ENCODE measurements around the gene NEDD4L. TPM values are rescaled to one million over a fixed set of nuclear protein-coding genes. Genes with fewer than 3 reads are reported as not detected.

NEDD4L gene
- total and polyA plus RNA-seq, 10 of the 15 experiments (the other 5 are each of a cell fraction or from before 2014, with no cell fraction given) = 7.4 to 24.0 (median 17.7) TPM

DNA sequence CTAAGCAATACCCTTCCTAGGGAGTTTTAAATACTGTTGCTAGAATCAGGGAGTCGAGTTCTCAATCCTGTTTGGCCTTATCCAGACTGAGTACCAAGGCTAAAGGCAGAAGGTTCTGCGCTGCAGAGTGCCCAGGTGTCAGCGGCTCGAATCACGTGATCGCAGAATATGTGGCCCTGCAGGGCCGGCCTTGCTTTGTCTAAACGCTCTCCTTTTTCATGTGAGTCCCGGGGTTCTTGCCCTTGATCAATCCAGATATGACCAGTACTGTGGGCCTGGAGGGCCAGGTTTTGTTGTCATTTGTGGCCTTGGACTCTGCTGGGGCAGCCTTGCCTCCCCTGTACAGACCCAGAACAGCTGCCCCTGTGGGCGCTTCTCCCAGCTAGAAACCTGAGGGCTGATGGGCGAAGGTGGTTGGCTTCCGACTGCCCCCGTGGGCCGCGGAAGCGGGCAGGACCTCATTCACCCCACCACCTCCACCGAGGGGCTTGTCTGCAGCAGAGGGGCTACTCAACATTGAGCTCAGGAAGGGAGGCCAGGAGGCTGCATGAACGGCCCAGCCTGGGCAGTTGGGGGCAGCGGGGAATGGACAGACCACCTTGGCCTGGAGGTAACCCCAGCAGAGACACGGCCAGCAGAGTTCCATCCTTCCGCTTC, 359.9 kb downstream of the NEDD4L start (continued):
- TF ChIP-seq, protein P1, sequence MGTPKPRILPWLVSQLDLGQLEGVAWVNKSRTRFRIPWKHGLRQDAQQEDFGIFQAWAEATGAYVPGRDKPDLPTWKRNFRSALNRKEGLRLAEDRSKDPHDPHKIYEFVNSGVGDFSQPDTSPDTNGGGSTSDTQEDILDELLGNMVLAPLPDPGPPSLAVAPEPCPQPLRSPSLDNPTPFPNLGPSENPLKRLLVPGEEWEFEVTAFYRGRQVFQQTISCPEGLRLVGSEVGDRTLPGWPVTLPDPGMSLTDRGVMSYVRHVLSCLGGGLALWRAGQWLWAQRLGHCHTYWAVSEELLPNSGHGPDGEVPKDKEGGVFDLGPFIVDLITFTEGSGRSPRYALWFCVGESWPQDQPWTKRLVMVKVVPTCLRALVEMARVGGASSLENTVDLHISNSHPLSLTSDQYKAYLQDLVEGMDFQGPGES (IDR thresholded peaks at IDR 0.05) = no peak

DNA sequence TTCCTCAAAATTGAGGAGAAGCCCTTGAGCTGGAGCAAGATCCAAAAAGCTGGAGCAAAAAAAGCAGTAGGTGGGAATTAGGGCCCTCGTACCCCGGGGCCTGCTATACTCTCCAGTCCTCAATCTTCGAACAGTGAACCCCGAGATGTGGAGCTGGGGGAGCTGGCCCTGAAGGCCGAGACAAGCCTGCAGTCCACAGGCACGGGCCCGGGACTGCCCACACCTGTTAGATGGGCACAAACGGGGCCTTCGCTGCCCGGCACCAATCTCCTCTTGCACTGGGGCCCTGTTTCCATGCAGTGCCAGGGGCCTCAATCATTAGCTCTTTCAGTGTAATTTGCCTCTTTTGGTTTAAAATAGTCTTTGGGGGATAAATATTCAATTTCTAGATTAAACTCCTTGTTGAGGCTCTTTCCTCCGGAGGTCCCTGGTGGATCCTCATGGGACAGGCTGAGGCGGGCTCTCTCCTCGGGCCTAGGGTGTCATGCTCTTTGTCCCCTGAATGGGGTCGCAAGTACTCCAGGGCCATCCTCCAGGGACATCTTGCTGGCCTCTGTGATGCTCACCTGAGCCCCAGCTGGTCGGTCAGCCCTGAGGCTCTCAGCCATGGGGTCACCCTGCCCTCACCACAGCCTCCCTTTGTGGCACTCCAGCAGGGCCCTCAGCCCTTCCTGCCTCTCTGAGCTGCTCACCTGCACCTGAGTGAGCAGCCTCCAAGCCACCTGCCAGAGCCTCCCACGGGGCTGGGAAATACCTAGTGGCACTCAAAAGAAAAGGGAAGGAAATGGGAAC, 361.3 kb downstream of the NEDD4L start:
- Histone ChIP-seq H3K4me1 (ENCODE audit: control insufficient read depth, insufficient read depth, low read length) (0 out of 2 replicates have a peak, but pooled peaks cover 3% of the 10 kb centered on the region), H3K4me3 (no peak overlapping the region), H3K27ac (ENCODE audit: control insufficient read depth, insufficient read depth) (no peak overlapping the region), H3K9ac (ENCODE audit: control insufficient read depth, insufficient read depth, low read length) (no peak overlapping the region), H3K9me3 (replicated peaks; ENCODE audit: control insufficient read depth, insufficient read depth, low read length) (no peaks in the 10 kb centered on the region), H3K36me3 (ENCODE audit: control insufficient read depth in 2 of 2, insufficient read depth in 2 of 2, low read length in 1 of 2) (no peaks in the 10 kb centered on the region), H3K27me3 (replicated peaks in 1 of 2; ENCODE audit: control insufficient read depth in 2 of 2, insufficient read depth in 2 of 2, low read length in 1 of 2) (no peaks in the 10 kb centered on the region), H4K20me1 (ENCODE audit: control insufficient read depth, insufficient read depth) (no peaks in the 10 kb centered on the region), H3K4me2 (ENCODE audit: control insufficient read depth, insufficient read depth) (no peak overlapping the region), H3K79me2 (ENCODE audit: control insufficient read depth, insufficient read depth, low read length) (no peaks in the 10 kb centered on the region), H2AFZ (ENCODE audit: control insufficient read depth, low read depth, low read length) (no peak overlapping the region)
- ChIA-PET RAD21 (ENCODE audit: unreplicated experiment) (no interaction called here), CTCF (interaction anchor here (0.5 kb wide), 1 partner anchor 101 kb away, joined by 3 read pairs; no protein-coding TSS in a partner anchor), SMC1A (ENCODE audit: uncharacterized antibody, unreplicated experiment) (interaction anchor here (0.6 kb wide), 1 partner anchor 555 kb away, joined by 5 read pairs; no protein-coding TSS in a partner anchor), POLR2A (no interaction called here)
- DNase-seq (ENCODE audit: low read depth, low spot score) (no peak), FAIRE-seq (no peak), ATAC-seq (peak; percentile 12; the same call in 2 of the 3 replicates)
- WGBS (ENCODE audit: insufficient coverage, insufficient replicate concordance, low lambda C conversion rate, missing lambda C conversion rate) = 50% methylated on average over 16 of the region's 16 CpGs
- no TSS peak for BruUV-seq (replicated peaks)
- intact Hi-C loops (cut with micrococcal nuclease; ENCODE audit: unreplicated experiment) (no loop called here), in situ Hi-C loops (cut with MboI) (no loop called here)
- TF ChIP-seq LARP7 (IDR thresholded peaks at IDR 0.05) = no peak
- TF ChIP-seq, protein P1 (IDR thresholded peaks at IDR 0.05) = no peak
- no peak for TF ChIP-seq CREB1 (IDR thresholded peaks at IDR 0.05; ENCODE audit: low read depth)
- TF ChIP-seq, protein P2, sequence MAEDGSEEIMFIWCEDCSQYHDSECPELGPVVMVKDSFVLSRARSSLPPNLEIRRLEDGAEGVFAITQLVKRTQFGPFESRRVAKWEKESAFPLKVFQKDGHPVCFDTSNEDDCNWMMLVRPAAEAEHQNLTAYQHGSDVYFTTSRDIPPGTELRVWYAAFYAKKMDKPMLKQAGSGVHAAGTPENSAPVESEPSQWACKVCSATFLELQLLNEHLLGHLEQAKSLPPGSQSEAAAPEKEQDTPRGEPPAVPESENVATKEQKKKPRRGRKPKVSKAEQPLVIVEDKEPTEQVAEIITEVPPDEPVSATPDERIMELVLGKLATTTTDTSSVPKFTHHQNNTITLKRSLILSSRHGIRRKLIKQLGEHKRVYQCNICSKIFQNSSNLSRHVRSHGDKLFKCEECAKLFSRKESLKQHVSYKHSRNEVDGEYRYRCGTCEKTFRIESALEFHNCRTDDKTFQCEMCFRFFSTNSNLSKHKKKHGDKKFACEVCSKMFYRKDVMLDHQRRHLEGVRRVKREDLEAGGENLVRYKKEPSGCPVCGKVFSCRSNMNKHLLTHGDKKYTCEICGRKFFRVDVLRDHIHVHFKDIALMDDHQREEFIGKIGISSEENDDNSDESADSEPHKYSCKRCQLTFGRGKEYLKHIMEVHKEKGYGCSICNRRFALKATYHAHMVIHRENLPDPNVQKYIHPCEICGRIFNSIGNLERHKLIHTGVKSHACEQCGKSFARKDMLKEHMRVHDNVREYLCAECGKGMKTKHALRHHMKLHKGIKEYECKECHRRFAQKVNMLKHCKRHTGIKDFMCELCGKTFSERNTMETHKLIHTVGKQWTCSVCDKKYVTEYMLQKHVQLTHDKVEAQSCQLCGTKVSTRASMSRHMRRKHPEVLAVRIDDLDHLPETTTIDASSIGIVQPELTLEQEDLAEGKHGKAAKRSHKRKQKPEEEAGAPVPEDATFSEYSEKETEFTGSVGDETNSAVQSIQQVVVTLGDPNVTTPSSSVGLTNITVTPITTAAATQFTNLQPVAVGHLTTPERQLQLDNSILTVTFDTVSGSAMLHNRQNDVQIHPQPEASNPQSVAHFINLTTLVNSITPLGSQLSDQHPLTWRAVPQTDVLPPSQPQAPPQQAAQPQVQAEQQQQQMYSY (CRISPR knock-in tag; IDR thresholded peaks at IDR 0.05) = no peak
- no peak for TF ChIP-seq ATF7 (IDR thresholded peaks at IDR 0.05; ENCODE audit: low read depth)
- no peak for TF ChIP-seq MAX (IDR thresholded peaks at IDR 0.05; ENCODE audit: low read depth, low read length)
- no peak for TF ChIP-seq SUZ12 (IDR thresholded peaks at IDR 0.05; ENCODE audit: unreplicated experiment)
- TF ChIP-seq CHD1 (IDR thresholded peaks at IDR 0.05; ENCODE audit: low read depth, low read length) = no peak
- TF ChIP-seq, protein P3, sequence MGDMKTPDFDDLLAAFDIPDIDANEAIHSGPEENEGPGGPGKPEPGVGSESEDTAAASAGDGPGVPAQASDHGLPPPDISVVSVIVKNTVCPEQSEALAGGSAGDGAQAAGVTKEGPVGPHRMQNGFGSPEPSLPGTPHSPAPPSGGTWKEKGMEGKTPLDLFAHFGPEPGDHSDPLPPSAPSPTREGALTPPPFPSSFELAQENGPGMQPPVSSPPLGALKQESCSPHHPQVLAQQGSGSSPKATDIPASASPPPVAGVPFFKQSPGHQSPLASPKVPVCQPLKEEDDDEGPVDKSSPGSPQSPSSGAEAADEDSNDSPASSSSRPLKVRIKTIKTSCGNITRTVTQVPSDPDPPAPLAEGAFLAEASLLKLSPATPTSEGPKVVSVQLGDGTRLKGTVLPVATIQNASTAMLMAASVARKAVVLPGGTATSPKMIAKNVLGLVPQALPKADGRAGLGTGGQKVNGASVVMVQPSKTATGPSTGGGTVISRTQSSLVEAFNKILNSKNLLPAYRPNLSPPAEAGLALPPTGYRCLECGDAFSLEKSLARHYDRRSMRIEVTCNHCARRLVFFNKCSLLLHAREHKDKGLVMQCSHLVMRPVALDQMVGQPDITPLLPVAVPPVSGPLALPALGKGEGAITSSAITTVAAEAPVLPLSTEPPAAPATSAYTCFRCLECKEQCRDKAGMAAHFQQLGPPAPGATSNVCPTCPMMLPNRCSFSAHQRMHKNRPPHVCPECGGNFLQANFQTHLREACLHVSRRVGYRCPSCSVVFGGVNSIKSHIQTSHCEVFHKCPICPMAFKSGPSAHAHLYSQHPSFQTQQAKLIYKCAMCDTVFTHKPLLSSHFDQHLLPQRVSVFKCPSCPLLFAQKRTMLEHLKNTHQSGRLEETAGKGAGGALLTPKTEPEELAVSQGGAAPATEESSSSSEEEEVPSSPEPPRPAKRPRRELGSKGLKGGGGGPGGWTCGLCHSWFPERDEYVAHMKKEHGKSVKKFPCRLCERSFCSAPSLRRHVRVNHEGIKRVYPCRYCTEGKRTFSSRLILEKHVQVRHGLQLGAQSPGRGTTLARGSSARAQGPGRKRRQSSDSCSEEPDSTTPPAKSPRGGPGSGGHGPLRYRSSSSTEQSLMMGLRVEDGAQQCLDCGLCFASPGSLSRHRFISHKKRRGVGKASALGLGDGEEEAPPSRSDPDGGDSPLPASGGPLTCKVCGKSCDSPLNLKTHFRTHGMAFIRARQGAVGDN (IDR thresholded peaks at IDR 0.05) = no peak
- TF ChIP-seq ZSCAN29 (IDR thresholded peaks at IDR 0.05) = no peak
